Activated CD4-positive, alpha-beta T cell treated with anti-CD3 and anti-CD28 coated beads, Interleukin-2, Interleukin-4, amounts not matched to agents 100 ng/mL and 50 ng/mL, durations not matched to agents 16 hours and 8 hours (primary cell): Measurements from ENCODE around the gene RCOR2.

ENCODE experiments used
- DNase-seq: peaks from one replicate; pipeline ENCODE4 v3.0.0-alpha.2; 2020; ENCODE audit warnings: low spot score

RCOR2 gene

GRCh38 chr11:63922673-63923192 lies 5.8 kb upstream of the RCOR2 start:
- DNase-seq, result no peak

GRCh38 chr11:63920939-63921417 lies 4.0 kb upstream of the RCOR2 start:
- DNase-seq, result peak; percentile 28

- no peak for DNase-seq
Measured at GRCh38 chr11:63920126-63920938, 3.4 kb upstream of the RCOR2 start.

GRCh38 chr11:63919267-63920125 lies 2.5 kb upstream of the RCOR2 start:
- no peak for DNase-seq

GRCh38 chr11:63918507-63919191 lies 1.7 kb upstream of the RCOR2 start:
- no peak for DNase-seq

- DNase-seq, result no peak
Measured at GRCh38 chr11:63917692-63918506, 935 bp upstream of the RCOR2 start.

- DNase-seq, result no peak
Measured at GRCh38 chr11:63915961-63916836, 765 bp downstream of the RCOR2 start.

- no peak for DNase-seq
Measured at GRCh38 chr11:63914896-63915691, 1.9 kb downstream of the RCOR2 start.

GRCh38 chr11:63913866-63914830 lies 2.8 kb downstream of the RCOR2 start:
- DNase-seq, result no peak

GRCh38 chr11:63912678-63913077 lies 4.3 kb downstream of the RCOR2 start:
- DNase-seq, result no peak

- no peak for DNase-seq
Measured at GRCh38 chr11:63911876-63912275, 5.1 kb downstream of the RCOR2 start.

GRCh38 chr11:63911440-63911839 lies 5.5 kb downstream of the RCOR2 start:
- DNase-seq, result no peak

GRCh38 chr11:63910675-63911074 lies 6.3 kb downstream of the RCOR2 start:
- DNase-seq, result no peak

- DNase-seq, result no peak
Measured at GRCh38 chr11:63909591-63910506, 7.1 kb downstream of the RCOR2 start.

- DNase-seq, result no peak
Measured at GRCh38 chr11:63908631-63909401, 8.1 kb downstream of the RCOR2 start.

GRCh38 chr11:63907808-63908530 lies 9.0 kb downstream of the RCOR2 start:
- no peak for DNase-seq
